HEK293 (cell line): ENCODE measurements around the gene RASGRF2.

Source experiments
- CTCF ChIA-PET: fragments of 350-600 bp; formaldehyde crosslinking; extraction: SDS; loops from one replicate; lab custom pipeline; 2021; ENCODE audit warnings: antibody characterized with exemption; lab: Yijun Ruan, JAX
- POLR2A ChIA-PET: fragments of 300-600 bp; formaldehyde crosslinking; extraction: SDS; loops from one replicate; lab custom pipeline; 2020; ENCODE audit warnings: antibody characterized with exemption, inconsistent platforms; lab: Yijun Ruan, JAX
- H3K27ac ChIP-seq: fragments of 200-500 bp; sonication (Bioruptor generic); 2 replicates; pipeline ENCODE4 v1.5.1; 2014; ENCODE audit warnings: low read depth, low read length, control low read depth, inconsistent platforms; ENCODE audit errors: extremely low read depth
- H3K36me3 ChIP-seq, 2 experiments: fragments of 200-500 bp in 1 of 2; sonication (Bioruptor generic) in 1 of 2; 1 replicate in 1 of 2; 2 replicates in 1 of 2; pipeline ENCODE4 v1.5.1; 2014 to 2017; ENCODE audit warnings: inconsistent platforms in 2 of 2, low read length in 2 of 2; ENCODE audit not compliant: control insufficient read depth in 2 of 2, insufficient read depth in 1 of 2
- H3K4me1 ChIP-seq: fragments of 200-500 bp; sonication (Bioruptor generic); 2 replicates; pipeline ENCODE4 v1.5.1; 2014; ENCODE audit warnings: mild to moderate bottlenecking, low read length, inconsistent platforms; ENCODE audit not compliant: control insufficient read depth, insufficient read depth
- H3K4me3 ChIP-seq: 2 replicates; pipeline ENCODE4 v1.5.1; 2011; ENCODE audit warnings: low read depth, mild to moderate bottlenecking, control low read depth, low read length, moderate library complexity
- H3K9me3 ChIP-seq: fragments of 200-500 bp; sonication (Bioruptor generic); 2 replicates; pipeline ENCODE4 v1.5.1; 2014; ENCODE audit warnings: low read depth, low read length, inconsistent platforms; ENCODE audit not compliant: control insufficient read depth, insufficient read depth
- GFI1B ChIP-seq: fragments of 450-650 bp; formaldehyde crosslinking; IDR thresholded peaks from 2 replicates; pipeline ENCODE4 v1.5.1; 2016; ENCODE audit warnings: missing biosample characterization, missing genetic modification characterization
- GLIS2 ChIP-seq: fragments of 450-650 bp; formaldehyde crosslinking; IDR thresholded peaks from 2 replicates; pipeline ENCODE4 v1.5.1; 2016; ENCODE audit warnings: missing biosample characterization, missing genetic modification characterization
- KLF7 ChIP-seq: fragments of 450-650 bp; formaldehyde crosslinking; IDR thresholded peaks from 2 replicates; pipeline ENCODE4 v1.5.1; 2016; ENCODE audit warnings: missing biosample characterization, missing genetic modification characterization, borderline replicate concordance
- SP7 ChIP-seq: fragments of 450-650 bp; formaldehyde crosslinking; IDR thresholded peaks from 2 replicates; pipeline ENCODE4 v1.5.1; 2016; ENCODE audit warnings: missing biosample characterization, missing genetic modification characterization
- TRIM28 ChIP-seq: IDR thresholded peaks from 2 replicates; pipeline ENCODE4 v1.6.1; 2011; ENCODE audit warnings: low read length, control low read depth, borderline replicate concordance
- ZBTB26 ChIP-seq: fragments of 450-650 bp; formaldehyde crosslinking; optimal IDR thresholded peaks from 2 replicates; pipeline ENCODE3; 2016; ENCODE audit warnings: missing biosample characterization, mild to moderate bottlenecking, missing genetic modification characterization
- ZIC2 ChIP-seq: fragments of 450-650 bp; formaldehyde crosslinking; IDR thresholded peaks from 2 replicates; pipeline ENCODE4 v1.5.1; 2016; ENCODE audit warnings: missing biosample characterization, missing genetic modification characterization
- ZNF223 ChIP-seq: fragments of 450-650 bp; formaldehyde crosslinking; IDR thresholded peaks from 2 replicates; pipeline ENCODE4 v1.5.1; 2016; ENCODE audit warnings: missing biosample characterization, missing genetic modification characterization
- ZNF335 ChIP-seq: fragments of 450-650 bp; formaldehyde crosslinking; conservative IDR thresholded peaks from 2 replicates; pipeline ENCODE4 v1.5.1; 2016; ENCODE audit warnings: missing biosample characterization, missing genetic modification characterization
- ZNF398 ChIP-seq: fragments of 450-650 bp; formaldehyde crosslinking; IDR thresholded peaks from 2 replicates; pipeline ENCODE4 v1.5.1; 2017; ENCODE audit warnings: missing biosample characterization, missing genetic modification characterization
- ZNF423 ChIP-seq: fragments of 450-650 bp; formaldehyde crosslinking; IDR thresholded peaks from 2 replicates; pipeline ENCODE4 v1.5.1; 2016; ENCODE audit warnings: missing biosample characterization, missing genetic modification characterization
- ZNF510 ChIP-seq: fragments of 450-650 bp; formaldehyde crosslinking; IDR thresholded peaks from 2 replicates; pipeline ENCODE4 v1.5.1; 2018; ENCODE audit warnings: mild to moderate bottlenecking, missing genetic modification characterization, missing biosample characterization; ENCODE audit not compliant: insufficient replicate concordance
- ZNF639 ChIP-seq: fragments of 450-650 bp; formaldehyde crosslinking; IDR thresholded peaks from 2 replicates; pipeline ENCODE4 v1.5.1; 2016; ENCODE audit warnings: missing biosample characterization, missing genetic modification characterization
- ZNF701 ChIP-seq: fragments of 450-650 bp; formaldehyde crosslinking; IDR thresholded peaks from 2 replicates; pipeline ENCODE4 v1.5.1; 2016; ENCODE audit warnings: missing biosample characterization, missing genetic modification characterization
- ZNF843 ChIP-seq: fragments of 450-650 bp; formaldehyde crosslinking; IDR thresholded peaks from 2 replicates; pipeline ENCODE4 v1.5.1; 2016; ENCODE audit warnings: missing biosample characterization, missing genetic modification characterization
- TF ChIP-seq, protein P1 (sequence below): fragments of 450-650 bp; formaldehyde crosslinking; IDR thresholded peaks from 2 replicates; pipeline ENCODE4; 2016; ENCODE audit warnings: missing biosample characterization, missing genetic modification characterization
- TF ChIP-seq, protein P2 (sequence below): fragments of 450-650 bp; formaldehyde crosslinking; IDR thresholded peaks from 2 replicates; pipeline ENCODE4 v1.5.1; 2016; ENCODE audit warnings: missing biosample characterization, missing genetic modification characterization

Gene RASGRF2

DNA sequence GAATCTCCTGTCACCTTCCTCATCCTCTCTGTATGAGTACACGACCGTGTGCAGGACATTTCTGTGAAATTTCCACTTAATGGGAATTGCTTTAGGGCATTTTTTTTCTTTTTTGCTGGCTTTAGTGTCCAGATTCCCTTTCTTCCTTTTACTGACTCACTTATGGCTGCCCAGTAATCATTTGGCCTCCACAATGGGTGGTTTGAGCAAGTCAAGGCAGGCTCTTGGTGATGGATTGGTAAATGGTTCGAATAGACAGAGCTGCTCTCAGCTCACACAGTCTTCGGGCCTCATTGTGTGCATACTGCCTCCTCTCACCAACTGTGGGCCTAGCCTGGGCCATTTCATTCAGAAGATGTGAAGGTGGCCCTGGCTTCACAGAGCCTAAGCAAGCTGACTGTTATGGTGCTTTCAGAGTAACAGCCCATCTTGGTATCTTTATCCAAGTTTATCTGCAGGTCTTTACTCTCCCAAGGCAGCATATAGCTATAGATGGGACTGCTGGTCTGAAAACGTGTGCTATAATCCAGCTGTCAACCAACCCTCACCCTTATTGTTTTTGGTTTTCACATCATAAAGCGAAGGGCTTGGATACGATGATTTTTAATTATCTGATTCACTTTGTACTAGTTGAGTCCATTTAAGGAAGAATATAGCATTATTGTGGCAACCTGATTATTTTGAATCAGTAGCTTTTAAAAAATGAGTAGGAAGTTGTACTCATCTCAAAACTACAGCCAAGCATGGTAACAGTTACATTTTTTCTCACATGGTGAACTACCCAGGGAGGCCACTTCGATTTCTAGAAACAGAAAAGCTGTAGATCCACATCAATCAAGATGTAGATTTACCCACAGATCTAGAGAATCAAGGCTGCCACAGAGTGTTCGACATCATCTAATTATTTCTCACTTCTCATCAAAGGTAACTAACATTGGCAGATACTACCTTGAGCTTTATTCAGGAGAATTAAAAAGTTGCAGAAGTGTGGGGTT is 222.5 kb downstream of the RASGRF2 start:
- Histone ChIP-seq H3K4me3 (no peak overlapping the region), H3K4me1 (no peaks in the 10 kb centered on the region), H3K27ac (no peak overlapping the region), H3K9me3 (no peaks in the 10 kb centered on the region), H3K36me3 (no peaks in the 10 kb centered on the region)
- ChIA-PET CTCF (interaction anchor here (0.5 to 2.2 kb wide), 5 partner anchors 12 to 497 kb away, joined by 3 to 8 read pairs (median 3); no protein-coding TSS in a partner anchor), POLR2A (no interaction called here)
- TF ChIP-seq GLIS2 (tag by site-specific recombination): no peak
- no peak for TF ChIP-seq ZNF423 (tag by site-specific recombination)

DNA sequence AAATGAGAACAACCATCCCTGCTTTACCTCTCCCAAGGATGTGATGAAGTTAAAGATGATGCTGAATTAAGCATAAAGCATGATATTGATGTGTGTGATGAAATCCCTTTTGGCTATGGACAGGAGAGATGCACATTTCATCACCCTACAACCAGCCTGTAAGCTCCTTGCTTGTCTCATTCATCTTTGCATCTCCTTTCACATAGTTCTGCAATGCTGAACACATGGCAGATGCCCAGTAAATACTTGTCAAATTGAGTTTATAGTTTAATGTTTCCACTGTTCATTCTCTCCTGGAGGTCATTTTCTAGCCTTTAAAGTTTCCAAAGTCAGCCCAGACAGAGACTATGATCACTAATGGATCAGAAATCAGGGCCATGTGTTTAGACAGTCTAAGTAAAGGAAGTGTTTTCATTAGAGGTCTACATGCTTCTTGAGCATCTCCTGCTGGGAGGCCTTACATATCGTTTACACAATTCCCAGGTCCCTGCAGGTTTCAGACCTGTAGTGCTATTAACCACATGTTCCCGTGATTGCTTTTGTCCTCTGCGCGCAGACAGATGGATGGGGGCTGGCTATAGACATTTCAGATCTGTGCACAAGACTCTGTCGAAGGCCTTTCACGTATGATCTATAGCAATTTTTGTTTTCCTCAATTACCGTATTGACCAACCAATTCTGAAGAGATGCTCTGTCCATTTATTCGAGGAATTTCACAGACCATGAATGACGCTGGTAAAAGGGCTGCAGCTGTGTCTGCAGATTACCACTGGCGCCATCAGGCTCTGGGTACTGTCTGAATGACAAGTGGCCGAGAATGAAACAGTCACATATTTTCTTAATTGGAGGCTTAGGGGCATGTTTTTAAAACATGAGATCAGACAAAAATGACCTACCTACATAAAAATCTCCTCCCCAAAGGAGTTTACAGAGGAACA is 223.9 kb downstream of the RASGRF2 start:
- POLR2A ChIA-PET: no interaction called here
- Histone ChIP-seq H3K4me3 (no peak overlapping the region), H3K9me3 (no peaks in the 10 kb centered on the region), H3K27ac (no peak overlapping the region), H3K4me1 (no peaks in the 10 kb centered on the region), H3K36me3 (no peaks in the 10 kb centered on the region)
- TF ChIP-seq TRIM28: peak; percentile 46; the same call in 1 of the 2 replicates
- no peak for TF ChIP-seq ZNF223 (tag by site-specific recombination)
- no peak for TF ChIP-seq ZNF510 (tag by site-specific recombination)
- TF ChIP-seq ZIC2 (tag by site-specific recombination): peak; percentile 44; the same call in 1 of the 2 replicates
- no peak for TF ChIP-seq ZBTB26
- no peak for TF ChIP-seq GLIS2 (tag by site-specific recombination)
- CTCF ChIA-PET: interaction anchor here (0.6 to 2.2 kb wide), 2 partner anchors 18 to 459 kb away, joined by 8 to 10 read pairs; no protein-coding TSS in a partner anchor

- H3K4me1 ChIP-seq: no peaks in the 10 kb centered on the region
- no peak overlapping the region for H3K27ac ChIP-seq
- no peaks in the 10 kb centered on the region for H3K36me3 ChIP-seq
- ChIA-PET CTCF (no interaction called here), POLR2A (no interaction called here)
- no peak overlapping the region for H3K4me3 ChIP-seq
- no peaks in the 10 kb centered on the region for H3K9me3 ChIP-seq
- TF ChIP-seq, protein P1, sequence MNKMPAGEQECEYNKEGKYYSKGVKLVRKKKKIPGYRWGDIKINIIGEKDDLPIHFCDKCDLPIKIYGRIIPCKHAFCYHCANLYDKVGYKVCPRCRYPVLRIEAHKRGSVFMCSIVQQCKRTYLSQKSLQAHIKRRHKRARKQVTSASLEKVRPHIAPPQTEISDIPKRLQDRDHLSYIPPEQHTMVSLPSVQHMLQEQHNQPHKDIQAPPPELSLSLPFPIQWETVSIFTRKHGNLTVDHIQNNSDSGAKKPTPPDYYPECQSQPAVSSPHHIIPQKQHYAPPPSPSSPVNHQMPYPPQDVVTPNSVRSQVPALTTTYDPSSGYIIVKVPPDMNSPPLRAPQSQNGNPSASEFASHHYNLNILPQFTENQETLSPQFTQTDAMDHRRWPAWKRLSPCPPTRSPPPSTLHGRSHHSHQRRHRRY: no peak
- TF ChIP-seq SP7 (tag by site-specific recombination): no peak
- no peak for TF ChIP-seq ZNF398 (tag by site-specific recombination)
- TF ChIP-seq ZNF335: no peak
- TF ChIP-seq, protein P2, sequence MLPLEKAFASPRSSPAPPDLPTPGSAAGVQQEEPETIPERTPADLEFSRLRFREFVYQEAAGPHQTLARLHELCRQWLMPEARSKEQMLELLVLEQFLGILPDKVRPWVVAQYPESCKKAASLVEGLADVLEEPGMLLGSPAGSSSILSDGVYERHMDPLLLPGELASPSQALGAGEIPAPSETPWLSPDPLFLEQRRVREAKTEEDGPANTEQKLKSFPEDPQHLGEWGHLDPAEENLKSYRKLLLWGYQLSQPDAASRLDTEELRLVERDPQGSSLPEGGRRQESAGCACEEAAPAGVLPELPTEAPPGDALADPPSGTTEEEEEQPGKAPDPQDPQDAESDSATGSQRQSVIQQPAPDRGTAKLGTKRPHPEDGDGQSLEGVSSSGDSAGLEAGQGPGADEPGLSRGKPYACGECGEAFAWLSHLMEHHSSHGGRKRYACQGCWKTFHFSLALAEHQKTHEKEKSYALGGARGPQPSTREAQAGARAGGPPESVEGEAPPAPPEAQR (tag by site-specific recombination): no peak
- TF ChIP-seq GFI1B (tag by site-specific recombination): no peak
- TF ChIP-seq ZBTB26: no peak
- TF ChIP-seq ZNF701 (tag by site-specific recombination): no peak
- no peak for TF ChIP-seq ZNF843 (tag by site-specific recombination)
- TF ChIP-seq ZNF639: no peak
- no peak for TF ChIP-seq KLF7 (tag by site-specific recombination)
Observed at GRCh38 chr5:81184749-81185110, 224.6 kb downstream of the RASGRF2 start.
